OCI-LY1 (cell line): ENCODE results near the gene TXNRD2.

Experiments
- H2AFZ ChIP-seq: fragments of 200-600 bp; sonication (generic), shearing (Covaris generic); 2 replicates; pipeline ENCODE4 v1.6.0; 2014; ENCODE audit warnings: antibody characterized with exemption, mild to moderate bottlenecking, low read length
- H3F3A ChIP-seq: fragments of 200-600 bp; sonication (generic), shearing (Covaris generic); 2 replicates; pipeline ENCODE4 v1.6.0; 2014; ENCODE audit warnings: mild to moderate bottlenecking, antibody characterized with exemption, low read length, moderate library complexity; ENCODE audit not compliant: insufficient read depth
- H3K27ac ChIP-seq: fragments of 200-600 bp; sonication (generic); 2 replicates; pipeline ENCODE4 v1.5.1; 2014; ENCODE audit warnings: low read length, mixed run types, mild to moderate bottlenecking, low read depth; ENCODE audit not compliant: poor library complexity, severe bottlenecking
- H3K27me3 ChIP-seq: fragments of 200-600 bp; sonication (generic); 2 replicates; pipeline ENCODE4 v1.6.0; 2014; ENCODE audit warnings: antibody characterized with exemption, mild to moderate bottlenecking, low read length, moderate library complexity; ENCODE audit not compliant: insufficient read depth
- H3K36me3 ChIP-seq: fragments of 200-600 bp; sonication (generic); 2 replicates; pipeline ENCODE4 v1.6.1; 2014; ENCODE audit warnings: mild to moderate bottlenecking, antibody characterized with exemption, low read length, moderate library complexity, mixed read lengths; ENCODE audit not compliant: insufficient read depth
- H3K4me1 ChIP-seq: fragments of 200-600 bp; sonication (generic); 2 replicates; pipeline ENCODE4 v1.5.1; 2014; ENCODE audit warnings: mild to moderate bottlenecking, low read length, moderate library complexity; ENCODE audit not compliant: insufficient read depth, severe bottlenecking
- H3K4me2 ChIP-seq: fragments of 200-600 bp; sonication (generic), shearing (Covaris generic); 2 replicates; pipeline ENCODE4 v1.6.1; 2014; ENCODE audit warnings: low read length
- H3K4me3 ChIP-seq: fragments of 200-600 bp; sonication (generic); 2 replicates; pipeline ENCODE4 v1.5.1; 2014; ENCODE audit warnings: low read length, low read depth, mild to moderate bottlenecking, mixed read lengths; ENCODE audit not compliant: poor library complexity, severe bottlenecking
- H3K79me2 ChIP-seq: fragments of 200-600 bp; shearing (Covaris generic); 2 replicates; pipeline ENCODE4 v1.6.1; 2016; ENCODE audit warnings: mixed run types, low read length, mixed read lengths; ENCODE audit not compliant: insufficient read depth
- H3K9ac ChIP-seq: fragments of 200-600 bp; sonication (generic), shearing (Covaris generic); 2 replicates; pipeline ENCODE4 v1.6.1; 2014; ENCODE audit warnings: mild to moderate bottlenecking, low read length, mixed read lengths
- H3K9me2 ChIP-seq: fragments of 200-600 bp; sonication (generic), shearing (Covaris generic); 2 replicates; pipeline ENCODE4 v1.6.1; 2014; ENCODE audit warnings: low read depth, mild to moderate bottlenecking, low read length, mixed read lengths
- H3K9me3 ChIP-seq: fragments of 200-600 bp; shearing (Covaris generic); 2 replicates; pipeline ENCODE4 v1.6.1; 2014; ENCODE audit warnings: low read length, mixed read lengths
- H4K20me1 ChIP-seq: fragments of 200-600 bp; sonication (generic), shearing (Covaris generic); 2 replicates; pipeline ENCODE4 v1.6.0; 2016; ENCODE audit warnings: mild to moderate bottlenecking, low read length; ENCODE audit not compliant: insufficient read depth
- CTCF ChIP-seq: fragments of 200-600 bp; sonication (generic), shearing (Covaris generic); IDR thresholded peaks from 2 replicates; pipeline ENCODE4 v1.5.1; 2017; ENCODE audit warnings: mild to moderate bottlenecking, antibody characterized with exemption, low read length, moderate library complexity, mixed read lengths
- EZH2 ChIP-seq: fragments of 200-600 bp; sonication (generic), shearing (Covaris generic); IDR thresholded peaks from 2 replicates; pipeline ENCODE4 v1.8.0; 2017; ENCODE audit warnings: borderline replicate concordance, mixed run types, mild to moderate bottlenecking, antibody characterized with exemption, low read length, moderate library complexity, mixed read lengths

Gene TXNRD2

GRCh38 chr22:19977296-19978243 is 36.0 kb upstream of the TXNRD2 start:
- TF ChIP-seq CTCF (no peak), EZH2 (no peak)
- no peak overlapping the region for H3K9ac ChIP-seq
- H3K9me3 ChIP-seq = no peaks in the 10 kb centered on the region
- no peaks in the 10 kb centered on the region for H4K20me1 ChIP-seq
- H3K4me3 ChIP-seq = no peak overlapping the region
- H3K9me2 ChIP-seq = no peaks in the 10 kb centered on the region
- H3K36me3 ChIP-seq = no peaks in the 10 kb centered on the region
- peaks cover 3% of the 10 kb centered on the region; the same call in 1 of the 2 replicates for H3K27me3 ChIP-seq
- H3K4me1 ChIP-seq = peaks cover 13% of the 10 kb centered on the region
- H3K79me2 ChIP-seq = no peaks in the 10 kb centered on the region
- H2AFZ ChIP-seq = no peak overlapping the region
- H3F3A ChIP-seq = no peaks in the 10 kb centered on the region
- no peak overlapping the region for H3K27ac ChIP-seq
- H3K4me2 ChIP-seq = no peak overlapping the region

- Histone ChIP-seq H3K27me3 (peaks cover 3% of the 10 kb centered on the region; the same call in 1 of the 2 replicates), H3K4me3 (no peak overlapping the region), H3K27ac (no peak overlapping the region), H4K20me1 (no peaks in the 10 kb centered on the region), H3K9me3 (no peaks in the 10 kb centered on the region), H2AFZ (no peak overlapping the region), H3K4me2 (no peak overlapping the region), H3K79me2 (no peaks in the 10 kb centered on the region), H3F3A (no peaks in the 10 kb centered on the region), H3K9me2 (no peaks in the 10 kb centered on the region), H3K4me1 (peaks cover 13% of the 10 kb centered on the region), H3K9ac (no peak overlapping the region), H3K36me3 (no peaks in the 10 kb centered on the region)
- TF ChIP-seq EZH2 = no peak
- no peak for TF ChIP-seq CTCF
Observed at GRCh38 chr22:19976671-19977070, 35.1 kb upstream of the TXNRD2 start.

- no peak overlapping the region for H3K4me2 ChIP-seq
- no peaks in the 10 kb centered on the region for H3K36me3 ChIP-seq
- peaks cover 3% of the 10 kb centered on the region; the same call in 1 of the 2 replicates for H3K27me3 ChIP-seq
- peaks cover 13% of the 10 kb centered on the region for H3K4me1 ChIP-seq
- H3K9me3 ChIP-seq = no peaks in the 10 kb centered on the region
- no peak overlapping the region for H3K27ac ChIP-seq
- TF ChIP-seq CTCF = no peak
- no peak for TF ChIP-seq EZH2
- no peak overlapping the region for H3K9ac ChIP-seq
- H3K4me3 ChIP-seq = no peak overlapping the region
- no peaks in the 10 kb centered on the region for H4K20me1 ChIP-seq
- no peaks in the 10 kb centered on the region for H3F3A ChIP-seq
- H3K79me2 ChIP-seq = no peaks in the 10 kb centered on the region
- no peaks in the 10 kb centered on the region for H3K9me2 ChIP-seq
- no peak overlapping the region for H2AFZ ChIP-seq
Observed at GRCh38 chr22:19975707-19976035, 34.1 kb upstream of the TXNRD2 start.
